MM.1S (cell line): ENCODE measurements around the gene TMEM218.

Source experiments
- DNase-seq: peaks from one replicate; pipeline ENCODE4 v3.0.0-alpha.2; 2015
- H2AFZ ChIP-seq: fragments of 300-600 bp; sonication (generic); 2 replicates; pipeline ENCODE4 v1.6.0; 2016; ENCODE audit warnings: antibody characterized with exemption, low read length
- H3F3A ChIP-seq: fragments of 300-600 bp; sonication (generic); 2 replicates; pipeline ENCODE4 v1.6.1; 2016; ENCODE audit warnings: mild to moderate bottlenecking, antibody characterized with exemption, low read length, moderate library complexity, mixed read lengths; ENCODE audit not compliant: insufficient read depth
- H3K27ac ChIP-seq: fragments of 300-600 bp; sonication (generic); 2 replicates; pipeline ENCODE4 v1.5.1; 2016; ENCODE audit warnings: mild to moderate bottlenecking, low read length
- H3K27me3 ChIP-seq: fragments of 300-600 bp; sonication (generic); replicated peaks from 2 replicates; pipeline ENCODE4 v1.6.0; 2016; ENCODE audit warnings: low read length; ENCODE audit not compliant: insufficient read depth
- H3K36me3 ChIP-seq: fragments of 300-600 bp; sonication (generic); replicated peaks from 2 replicates; pipeline ENCODE4 v1.6.1; 2016; ENCODE audit warnings: mild to moderate bottlenecking, low read length, mixed read lengths; ENCODE audit not compliant: insufficient read depth
- H3K4me1 ChIP-seq: fragments of 300-600 bp; sonication (generic); 2 replicates; pipeline ENCODE4 v1.6.1; 2016; ENCODE audit warnings: low read length, mixed read lengths
- H3K4me2 ChIP-seq: fragments of 300-600 bp; sonication (generic); 2 replicates; pipeline ENCODE4 v1.6.0; 2016; ENCODE audit warnings: low read depth, low read length
- H3K4me3 ChIP-seq: fragments of 300-600 bp; sonication (generic); 2 replicates; pipeline ENCODE4 v1.5.1; 2016; ENCODE audit warnings: low read length, mixed read lengths
- H3K79me2 ChIP-seq: fragments of 300-600 bp; sonication (generic); 2 replicates; pipeline ENCODE4 v1.6.1; 2016; ENCODE audit warnings: mixed run types, low read length, mixed read lengths
- H3K9ac ChIP-seq: fragments of 300-600 bp; sonication (generic); 2 replicates; pipeline ENCODE4 v1.6.1; 2016; ENCODE audit warnings: low read length, mixed read lengths
- H3K9me2 ChIP-seq: fragments of 300-600 bp; sonication (generic); replicated peaks from 2 replicates; pipeline ENCODE4 v1.6.1; 2016; ENCODE audit warnings: mild to moderate bottlenecking, low read length, mixed read lengths; ENCODE audit not compliant: insufficient read depth
- H3K9me3 ChIP-seq: fragments of 300-600 bp; sonication (generic); replicated peaks from 2 replicates; pipeline ENCODE4 v1.6.1; 2016; ENCODE audit warnings: mild to moderate bottlenecking, low read length, mixed read lengths; ENCODE audit not compliant: insufficient read depth
- H4K20me1 ChIP-seq: fragments of 300-600 bp; sonication (generic); 2 replicates; pipeline ENCODE4 v1.6.1; 2016; ENCODE audit warnings: mild to moderate bottlenecking, low read length, moderate library complexity, mixed read lengths; ENCODE audit not compliant: insufficient read depth
- EZH2 ChIP-seq: fragments of 300-600 bp; sonication (generic); optimal IDR thresholded peaks from 2 replicates; pipeline ENCODE3; 2017; ENCODE audit warnings: low read depth, mild to moderate bottlenecking, antibody characterized with exemption, low read length, mixed read lengths
- EZH2phosphoT487 ChIP-seq: fragments of 300-600 bp; sonication (generic); IDR thresholded peaks from 2 replicates; pipeline ENCODE4 v1.6.1; 2018; ENCODE audit warnings: antibody characterized with exemption, low read length
- TF ChIP-seq, protein P1 (sequence below): fragments of 300-600 bp; sonication (generic); IDR thresholded peaks from 2 replicates; pipeline ENCODE4 v1.5.1; 2016; ENCODE audit warnings: antibody characterized with exemption, low read length, mixed read lengths

Gene TMEM218

DNA sequence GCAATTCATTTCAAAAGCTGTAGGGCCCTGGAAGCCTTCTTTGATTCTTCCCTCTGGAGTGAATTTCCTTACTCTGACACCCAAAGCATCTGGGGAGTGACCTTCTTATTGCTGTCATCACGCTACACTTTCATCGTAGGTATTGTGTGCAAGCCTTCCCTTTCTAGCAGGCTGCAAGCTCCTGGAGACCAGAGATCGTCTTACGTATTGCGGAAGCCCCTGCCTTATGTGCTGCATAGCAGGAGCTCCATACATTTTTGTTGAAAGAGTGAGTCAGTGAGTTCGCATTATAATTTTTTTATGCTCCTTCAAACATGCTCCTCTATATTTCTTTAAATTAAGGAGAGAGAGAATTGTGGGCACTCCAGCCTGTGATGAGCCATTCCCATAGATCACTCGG, 21.2 kb upstream of the TMEM218 start:
- no peaks in the 10 kb centered on the region for H3K27me3 ChIP-seq
- H3K4me3 ChIP-seq = no peak overlapping the region
- H3K4me1 ChIP-seq = no peaks in the 10 kb centered on the region
- H3K4me2 ChIP-seq = no peak overlapping the region
- H4K20me1 ChIP-seq = no peaks in the 10 kb centered on the region
- H3K9me2 ChIP-seq = no peaks in the 10 kb centered on the region
- TF ChIP-seq, protein P1, sequence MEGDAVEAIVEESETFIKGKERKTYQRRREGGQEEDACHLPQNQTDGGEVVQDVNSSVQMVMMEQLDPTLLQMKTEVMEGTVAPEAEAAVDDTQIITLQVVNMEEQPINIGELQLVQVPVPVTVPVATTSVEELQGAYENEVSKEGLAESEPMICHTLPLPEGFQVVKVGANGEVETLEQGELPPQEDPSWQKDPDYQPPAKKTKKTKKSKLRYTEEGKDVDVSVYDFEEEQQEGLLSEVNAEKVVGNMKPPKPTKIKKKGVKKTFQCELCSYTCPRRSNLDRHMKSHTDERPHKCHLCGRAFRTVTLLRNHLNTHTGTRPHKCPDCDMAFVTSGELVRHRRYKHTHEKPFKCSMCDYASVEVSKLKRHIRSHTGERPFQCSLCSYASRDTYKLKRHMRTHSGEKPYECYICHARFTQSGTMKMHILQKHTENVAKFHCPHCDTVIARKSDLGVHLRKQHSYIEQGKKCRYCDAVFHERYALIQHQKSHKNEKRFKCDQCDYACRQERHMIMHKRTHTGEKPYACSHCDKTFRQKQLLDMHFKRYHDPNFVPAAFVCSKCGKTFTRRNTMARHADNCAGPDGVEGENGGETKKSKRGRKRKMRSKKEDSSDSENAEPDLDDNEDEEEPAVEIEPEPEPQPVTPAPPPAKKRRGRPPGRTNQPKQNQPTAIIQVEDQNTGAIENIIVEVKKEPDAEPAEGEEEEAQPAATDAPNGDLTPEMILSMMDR = no peak
- TF ChIP-seq EZH2phosphoT487 (no peak), EZH2 (no peak)
- no peak overlapping the region for H3K9ac ChIP-seq
- DNase-seq = no peak
- H2AFZ ChIP-seq = no peak overlapping the region
- H3K36me3 ChIP-seq = no peaks in the 10 kb centered on the region
- H3F3A ChIP-seq = no peaks in the 10 kb centered on the region
- H3K79me2 ChIP-seq = no peaks in the 10 kb centered on the region
- no peak overlapping the region for H3K27ac ChIP-seq
- H3K9me3 ChIP-seq = no peaks in the 10 kb centered on the region

DNA sequence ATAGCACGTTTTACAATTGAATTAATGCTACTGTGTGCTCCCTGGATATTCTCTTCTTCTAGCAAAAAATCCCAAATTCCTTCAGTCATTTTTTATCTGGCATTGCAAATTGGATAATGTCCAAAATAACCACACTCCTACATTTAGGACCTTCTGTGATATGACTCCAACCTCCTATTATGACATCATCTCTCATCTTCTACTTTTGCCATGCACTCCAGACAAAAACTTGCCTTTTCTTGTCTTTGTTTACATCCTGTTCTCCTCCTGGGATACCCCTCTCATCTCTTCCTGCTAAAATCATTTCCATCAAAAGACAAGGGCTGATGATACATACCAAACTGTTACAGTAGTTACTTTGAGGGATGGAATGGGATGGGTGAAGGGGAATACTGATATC, 20.6 kb upstream of the TMEM218 start:
- Histone ChIP-seq H3K4me1 (no peaks in the 10 kb centered on the region), H3K9me2 (no peaks in the 10 kb centered on the region), H3K27me3 (peaks cover 4% of the 10 kb centered on the region; the same call in 1 of the 2 replicates), H4K20me1 (no peaks in the 10 kb centered on the region), H3F3A (no peaks in the 10 kb centered on the region), H3K79me2 (no peaks in the 10 kb centered on the region), H3K36me3 (no peaks in the 10 kb centered on the region), H3K9ac (no peak overlapping the region), H3K27ac (no peak overlapping the region), H3K4me2 (no peak overlapping the region), H3K4me3 (no peak overlapping the region), H2AFZ (no peak overlapping the region), H3K9me3 (no peaks in the 10 kb centered on the region)
- TF ChIP-seq, protein P1 = no peak
- TF ChIP-seq EZH2phosphoT487 (no peak), EZH2 (no peak)
- DNase-seq = no peak

DNA sequence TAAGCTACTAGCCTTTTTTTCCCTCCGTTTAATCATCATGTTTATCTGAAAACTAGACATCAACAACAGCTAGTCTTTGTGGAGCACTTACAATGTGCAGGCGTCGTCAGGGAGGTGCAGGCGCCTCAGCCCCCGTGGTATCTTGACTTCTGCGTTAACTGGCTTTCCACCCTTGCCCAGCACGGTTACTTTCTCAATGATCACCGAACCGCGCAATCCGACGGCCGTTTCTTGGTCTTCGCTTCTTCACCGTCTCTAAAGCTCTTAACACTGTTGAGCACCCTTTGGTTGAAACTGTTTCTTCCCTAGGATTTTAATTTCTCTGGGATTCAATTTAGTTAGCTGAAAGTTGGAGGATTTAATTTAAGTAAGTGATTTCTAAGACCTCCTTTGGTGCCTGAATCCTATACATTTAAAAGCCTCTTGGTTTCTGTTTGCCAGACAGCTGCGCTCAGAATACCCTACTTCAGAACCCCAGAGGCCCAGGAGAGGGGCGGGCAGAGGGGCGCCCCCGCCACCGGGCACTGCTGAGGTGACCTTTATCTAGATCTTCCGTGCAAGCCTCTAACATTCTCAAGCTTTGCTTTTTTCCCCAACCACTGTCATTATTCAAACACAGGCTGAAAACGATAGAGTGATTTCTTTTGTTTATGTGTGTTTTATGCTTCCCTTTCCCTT, 18.0 kb upstream of the TMEM218 start:
- peaks cover 6% of the 10 kb centered on the region; the same call in 1 of the 2 replicates for H3K27me3 ChIP-seq
- H4K20me1 ChIP-seq = no peaks in the 10 kb centered on the region
- H3K9me3 ChIP-seq = no peaks in the 10 kb centered on the region
- DNase-seq = no peak
- no peaks in the 10 kb centered on the region for H3F3A ChIP-seq
- H3K9ac ChIP-seq = no peak overlapping the region
- no peak overlapping the region for H3K4me2 ChIP-seq
- peaks cover 1% of the 10 kb centered on the region; the same call in 1 of the 2 replicates for H3K4me1 ChIP-seq
- TF ChIP-seq, protein P1 = no peak
- TF ChIP-seq EZH2phosphoT487 (no peak), EZH2 (no peak)
- no peak overlapping the region for H2AFZ ChIP-seq
- H3K27ac ChIP-seq = no peak overlapping the region
- no peak overlapping the region for H3K4me3 ChIP-seq
- no peaks in the 10 kb centered on the region for H3K36me3 ChIP-seq
- no peaks in the 10 kb centered on the region for H3K9me2 ChIP-seq
- no peaks in the 10 kb centered on the region for H3K79me2 ChIP-seq
